Measurements from ENCODE around the gene NUP43. TPM values are rescaled to one million over a fixed set of nuclear protein-coding genes. Genes with fewer than 3 reads are reported as not detected.
"Not testable (repeated sequence)": the region's sequence is repeated elsewhere in the genome, so short reads cannot be mapped to it uniquely, and the experiment has no call there.

Gene NUP43
- total RNA-seq, 1 experiment from 2014 or later: 57.9 TPM

DNA sequence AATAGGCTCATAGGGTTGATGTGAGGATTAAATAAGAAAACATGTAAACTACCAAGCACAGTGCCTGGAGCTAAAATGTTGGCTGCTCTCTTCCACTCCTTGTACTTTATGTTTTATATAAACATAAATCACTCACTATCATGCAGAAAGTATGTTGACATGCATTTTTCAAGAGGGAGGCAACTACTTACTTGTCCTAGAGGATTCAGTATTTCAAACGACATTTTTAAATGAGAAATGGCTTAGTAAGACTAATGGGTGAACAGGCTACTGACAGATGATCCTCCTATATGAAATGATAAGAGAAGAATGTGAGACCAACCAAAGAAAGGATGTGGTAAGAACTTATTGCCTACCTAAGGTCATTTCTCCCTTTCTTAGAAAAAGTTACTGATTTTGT lies 49.4 kb downstream of the NUP43 start:
- peak; percentile 19 for DNase-seq (ENCODE audit: low read depth)

DNA sequence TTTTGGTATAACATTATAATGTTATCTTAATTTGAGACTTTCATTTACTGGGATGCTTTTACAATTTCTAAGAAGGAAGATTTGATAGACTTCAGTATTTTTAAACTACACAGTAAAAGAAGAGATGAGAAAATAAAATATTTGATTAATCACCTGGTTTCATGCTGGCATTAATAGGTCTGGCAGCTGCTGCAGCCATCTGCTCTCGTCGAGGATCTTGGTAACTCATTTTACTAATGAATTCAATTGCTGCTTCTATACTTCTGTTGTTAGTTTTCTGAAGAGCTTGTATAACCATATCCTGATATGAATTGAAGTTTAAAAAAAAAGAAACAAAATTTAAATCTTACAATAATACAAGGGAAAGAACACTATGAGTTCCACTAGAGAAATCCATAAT lies 51.4 kb downstream of the NUP43 start:
- DNase-seq (ENCODE audit: low read depth): no peak

DNA sequence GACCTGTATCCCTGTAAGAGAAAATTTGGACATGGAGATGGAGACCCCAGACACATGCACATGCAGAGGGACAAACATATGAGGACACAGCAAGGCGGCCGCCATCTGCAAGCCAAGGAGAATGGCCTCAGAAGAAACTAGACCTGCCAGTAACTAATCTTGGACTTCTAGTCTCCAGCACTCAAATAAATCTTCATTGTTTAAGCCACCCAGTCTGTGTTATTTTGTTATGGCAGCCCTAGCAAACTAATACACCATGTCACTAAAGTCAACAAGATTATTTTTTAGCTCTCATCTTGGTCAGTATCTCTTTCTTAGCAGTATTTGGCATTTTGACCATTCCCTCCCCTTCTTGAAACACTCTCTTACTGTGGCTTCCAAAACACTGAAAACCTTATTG lies 55.1 kb downstream of the NUP43 start:
- no peak for DNase-seq (ENCODE audit: low read depth)

DNA sequence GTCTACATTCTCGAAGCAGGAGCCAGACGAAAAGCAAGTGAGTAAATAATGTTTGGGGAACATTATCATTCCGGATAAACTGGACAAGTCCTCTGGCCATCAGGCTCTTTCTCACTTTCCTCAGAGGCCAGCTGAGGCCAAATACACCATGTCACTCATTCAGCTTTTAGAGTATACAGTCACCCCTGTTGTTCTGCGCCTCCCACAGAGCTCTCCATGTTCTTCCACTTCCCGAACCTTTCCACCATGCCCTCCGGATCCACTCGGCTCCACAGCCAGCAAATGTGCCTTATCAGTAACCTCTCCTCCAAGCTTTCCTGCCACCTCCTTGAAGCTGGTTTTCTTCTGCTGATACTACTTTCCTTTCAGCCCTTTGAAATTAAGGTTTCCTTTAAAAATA lies 60.1 kb downstream of the NUP43 start:
- DNase-seq (ENCODE audit: low read depth): no peak

DNA sequence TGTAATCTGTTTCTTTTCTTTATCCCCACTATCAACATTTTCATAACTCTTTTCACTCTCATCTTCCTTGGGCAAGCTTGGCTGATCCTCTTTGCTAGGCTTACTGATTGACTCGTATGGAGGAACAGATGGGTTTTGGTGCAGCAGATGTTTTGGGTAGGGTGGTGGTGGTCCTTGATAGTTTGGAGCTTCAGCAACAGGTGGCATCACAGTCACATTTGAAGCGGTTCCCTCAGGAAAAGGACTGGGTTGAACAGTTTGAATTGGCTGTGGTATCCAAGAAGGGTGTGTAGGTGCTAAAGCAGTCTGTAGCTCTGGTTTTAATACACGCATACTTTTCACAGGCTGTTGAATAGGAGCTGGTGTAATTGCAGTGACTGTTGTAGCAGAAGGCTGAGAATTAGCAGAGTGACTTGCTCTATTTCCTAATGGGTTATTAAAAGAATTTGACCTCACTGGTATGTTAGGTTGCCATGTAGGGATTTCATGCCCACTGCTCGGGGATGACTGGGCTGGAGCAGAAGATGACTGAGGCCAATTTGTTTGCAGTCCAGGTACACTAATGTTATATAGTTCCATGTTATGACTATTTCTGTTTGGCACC lies 63.0 kb downstream of the NUP43 start:
- no peak for DNase-seq (ENCODE audit: low read depth)

DNA sequence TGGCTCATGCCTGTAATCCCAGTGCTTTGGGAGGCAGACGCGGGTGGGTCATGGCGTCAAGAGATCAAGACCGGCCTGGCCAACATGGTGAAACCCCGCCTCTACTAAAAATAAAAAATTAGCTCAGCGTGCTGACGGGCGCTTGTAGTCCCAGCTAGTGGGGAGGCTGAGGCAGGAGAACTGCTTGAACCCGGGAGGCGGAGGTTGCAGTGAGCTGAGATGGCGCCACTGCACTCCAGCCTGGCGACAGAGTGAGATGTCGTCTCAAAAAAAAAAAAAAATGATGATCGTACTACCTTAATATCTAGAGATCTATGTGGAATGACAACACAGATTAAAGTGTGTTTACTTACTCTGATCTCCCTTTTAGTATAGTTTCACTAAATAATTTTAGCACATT lies 64.5 kb downstream of the NUP43 start:
- DNase-seq (ENCODE audit: low read depth): not testable (repeated sequence)

DNA sequence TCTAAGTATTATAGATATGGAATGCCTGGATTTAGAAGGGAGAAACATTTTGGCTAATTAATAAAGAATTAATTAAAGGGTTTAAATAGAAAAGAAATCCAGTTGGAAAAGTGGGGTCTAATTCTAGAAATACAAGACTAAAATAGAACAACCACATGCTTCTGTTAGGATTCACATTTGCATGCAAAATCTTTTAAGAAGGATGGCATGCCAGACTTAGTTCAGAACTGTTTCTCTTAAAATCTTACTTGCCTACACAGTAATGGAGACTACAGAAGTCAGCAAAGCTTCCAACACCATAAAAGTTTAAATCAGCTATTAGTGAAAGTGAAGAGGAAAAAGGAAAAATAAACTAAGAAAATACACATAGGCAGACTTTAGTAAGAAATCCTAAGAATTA lies 65.1 kb downstream of the NUP43 start:
- DNase-seq (ENCODE audit: low read depth): no peak

DNA sequence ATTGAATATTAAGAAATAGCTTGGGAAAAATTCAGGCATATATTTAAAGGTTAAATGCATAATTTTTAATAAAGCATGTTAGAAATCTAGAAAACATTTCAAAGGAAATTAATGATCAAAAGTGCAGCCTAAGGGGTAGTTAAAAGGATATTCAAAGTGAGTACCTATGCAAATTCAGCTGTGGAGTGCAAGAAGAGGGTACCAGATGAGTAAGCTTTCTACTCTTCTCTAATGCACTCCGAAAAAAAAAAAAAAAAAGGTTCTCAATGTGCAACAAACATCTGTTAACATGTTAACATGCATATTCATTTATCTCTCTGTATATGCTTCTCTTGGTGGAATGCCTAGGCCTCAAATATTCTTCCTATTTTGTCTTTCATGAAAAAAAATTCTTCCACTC lies 65.8 kb downstream of the NUP43 start:
- no peak for DNase-seq (ENCODE audit: low read depth)

Other genes starting within 250 kb of the NUP43 start
- 34.8 and 35.9 TPM in 2 replicates for gene PPIL4, start 200.5 kb downstream of the NUP43 start, total RNA-seq (2014; rRNA removed)
- 47.9 and 54.2 TPM in 2 replicates for gene GINM1, start 180.2 kb downstream of the NUP43 start, total RNA-seq (2014; rRNA removed)
- gene KATNA1, start 97.8 kb downstream of the NUP43 start, total RNA-seq (2014; rRNA removed): 20.6 and 23.3 TPM in 2 replicates
- gene LATS1, start 28.4 kb downstream of the NUP43 start, total RNA-seq (2014; rRNA removed): 11.9 and 17.1 TPM in 2 replicates
- 134 and 163 TPM in 2 replicates for gene PCMT1, start 3.2 kb upstream of the NUP43 start, total RNA-seq (2014; rRNA removed)
- 46.6 and 50.9 TPM in 2 replicates for gene LRP11, start 117.8 kb upstream of the NUP43 start, total RNA-seq (2014; rRNA removed)
- gene RAET1E, start 151.6 kb upstream of the NUP43 start, total RNA-seq (2014; rRNA removed): 1.3 and 2.8 TPM in 2 replicates
- 1.2 and 1.3 TPM in 2 replicates for gene RAET1G, start 176.6 kb upstream of the NUP43 start, total RNA-seq (2014; rRNA removed)
- gene ULBP2, start 195.5 kb upstream of the NUP43 start, total RNA-seq (2014; rRNA removed): 7.6 and 8.1 TPM in 2 replicates
- gene ULBP1, start 217.4 kb upstream of the NUP43 start, total RNA-seq (2014; rRNA removed): 0.13 and 0.29 TPM in 2 replicates